Spleen (tissue), 7 donors: ENCODE data around the gene KRTAP6-3.

ENCODE experiments used
- CTCF ChIP-seq, 11 experiments: fragments of 200-600 bp in 7 of 11; fragments of 450-650 bp in 4 of 11; sonication (generic) in 4 of 11; IDR thresholded peaks in 8 of 11; conservative IDR thresholded peaks in 3 of 11; 1 replicate in 7 of 11; 2 replicates in 4 of 11; pipeline versions ENCODE4 v1.4.0 to v1.8.0; 2016 to 2021; ENCODE audit warnings: antibody characterized with exemption in 11 of 11, inconsistent platforms in 4 of 11, mild to moderate bottlenecking in 1 of 11
- POLR2A ChIP-seq, 3 donors: fragments of 450-650 bp; IDR thresholded peaks; one replicate each; pipeline ENCODE4 v1.5.1; 2017; ENCODE audit warnings: antibody characterized with exemption in 3 of 3, mild to moderate bottlenecking in 1 of 3
- donor health status: DM: no; HTN: no; CAD: no; lungs with moderate emphysema.
- donor health status: DM: no; HTN: no; CAD: no.
- donor health status: DM: no; HTN: no; CAD: no.

- TF ChIP-seq CTCF (IDR thresholded peaks at IDR 0.05 in 8 of 11, conservative IDR thresholded peaks at IDR 0.05 in 3 of 11) (no peak), POLR2A (IDR thresholded peaks at IDR 0.05) (no peak)
Measured at GRCh38 chr21:30577766-30578165, 14.5 kb upstream of the KRTAP6-3 start.
